Mesothelial cell of epicardium (in vitro differentiated cells): Measurements from ENCODE around the gene DMGDH. TPM values are rescaled to one million over a fixed set of nuclear protein-coding genes. Genes with fewer than 3 reads are reported as not detected.
A peak's percentile ranks its signal among the peaks of the same experiment; 100 is the strongest.

Experiments
- DNase-seq, 2 experiments: peaks; one replicate each; pipeline ENCODE4 v3.0.0; 2021; ENCODE audit warnings: low spot score in 2 of 2; ENCODE audit not compliant: unreplicated experiment in 2 of 2
- H3K27ac Mint-ChIP-seq: 2 replicates; pipeline ENCODE4 v1.8.0; 2021; ENCODE audit warnings: mixed read lengths
- H3K27me3 Mint-ChIP-seq: 2 replicates; pipeline ENCODE4 v1.8.0; 2021; ENCODE audit warnings: low read depth, mixed read lengths
- H3K36me3 Mint-ChIP-seq: 2 replicates; pipeline ENCODE4 v1.8.0; 2021; ENCODE audit warnings: mixed read lengths
- H3K4me1 Mint-ChIP-seq: 2 replicates; pipeline ENCODE4 v1.8.0; 2021; ENCODE audit warnings: mixed read lengths
- H3K4me3 Mint-ChIP-seq: 2 replicates; pipeline ENCODE4 v1.8.0; 2021; ENCODE audit warnings: mild to moderate bottlenecking, moderate library complexity, mixed read lengths
- H3K9me3 Mint-ChIP-seq: 2 replicates; pipeline ENCODE4 v1.8.0; 2021; ENCODE audit warnings: mixed read lengths
- total RNA-seq: library from RNA; stranded (reverse); gene quantifications from 3 replicates; pipeline ENCODE4 v1.2.1, GENCODE V29; 2021
- TF ChIP-seq, protein P1 (sequence below): fragments of 200-600 bp; sonication (generic); IDR thresholded peaks from one replicate; pipeline ENCODE4 v1.5.0; 2021; ENCODE audit warnings: antibody characterized with exemption; ENCODE audit not compliant: unreplicated experiment

DMGDH gene
- total RNA-seq, 1 donor from 2014 or later, result 1.2 TPM

DNA sequence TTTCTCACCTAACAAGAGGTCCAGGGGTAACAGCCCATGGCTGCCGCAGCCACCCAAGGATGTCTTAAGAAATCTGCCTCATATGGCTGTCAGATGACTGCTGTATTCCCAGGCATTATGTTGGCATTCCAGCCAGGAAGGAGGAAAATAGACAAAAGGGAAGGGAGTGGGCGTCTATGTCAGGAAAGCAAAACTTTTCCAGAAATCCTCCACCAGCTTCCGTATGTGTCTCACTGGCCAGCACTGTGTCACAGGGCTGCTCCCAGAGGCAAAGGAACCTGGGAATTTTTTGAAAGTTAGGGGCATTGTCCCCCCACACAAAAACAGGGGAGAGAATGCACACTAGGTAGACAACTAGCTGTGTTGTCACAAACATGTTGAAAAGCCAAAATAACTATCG is 7.3 kb upstream of the DMGDH start:
- Mint-ChIP-seq H3K36me3 (no peaks in the 10 kb centered on the region), H3K27me3 (no peaks in the 10 kb centered on the region), H3K4me1 (no peaks in the 10 kb centered on the region), H3K4me3 (no peak overlapping the region), H3K27ac (no peak overlapping the region), H3K9me3 (peaks cover 21% of the 10 kb centered on the region)
- no peak for DNase-seq
- TF ChIP-seq, protein P1, sequence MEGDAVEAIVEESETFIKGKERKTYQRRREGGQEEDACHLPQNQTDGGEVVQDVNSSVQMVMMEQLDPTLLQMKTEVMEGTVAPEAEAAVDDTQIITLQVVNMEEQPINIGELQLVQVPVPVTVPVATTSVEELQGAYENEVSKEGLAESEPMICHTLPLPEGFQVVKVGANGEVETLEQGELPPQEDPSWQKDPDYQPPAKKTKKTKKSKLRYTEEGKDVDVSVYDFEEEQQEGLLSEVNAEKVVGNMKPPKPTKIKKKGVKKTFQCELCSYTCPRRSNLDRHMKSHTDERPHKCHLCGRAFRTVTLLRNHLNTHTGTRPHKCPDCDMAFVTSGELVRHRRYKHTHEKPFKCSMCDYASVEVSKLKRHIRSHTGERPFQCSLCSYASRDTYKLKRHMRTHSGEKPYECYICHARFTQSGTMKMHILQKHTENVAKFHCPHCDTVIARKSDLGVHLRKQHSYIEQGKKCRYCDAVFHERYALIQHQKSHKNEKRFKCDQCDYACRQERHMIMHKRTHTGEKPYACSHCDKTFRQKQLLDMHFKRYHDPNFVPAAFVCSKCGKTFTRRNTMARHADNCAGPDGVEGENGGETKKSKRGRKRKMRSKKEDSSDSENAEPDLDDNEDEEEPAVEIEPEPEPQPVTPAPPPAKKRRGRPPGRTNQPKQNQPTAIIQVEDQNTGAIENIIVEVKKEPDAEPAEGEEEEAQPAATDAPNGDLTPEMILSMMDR, result no peak

DNA sequence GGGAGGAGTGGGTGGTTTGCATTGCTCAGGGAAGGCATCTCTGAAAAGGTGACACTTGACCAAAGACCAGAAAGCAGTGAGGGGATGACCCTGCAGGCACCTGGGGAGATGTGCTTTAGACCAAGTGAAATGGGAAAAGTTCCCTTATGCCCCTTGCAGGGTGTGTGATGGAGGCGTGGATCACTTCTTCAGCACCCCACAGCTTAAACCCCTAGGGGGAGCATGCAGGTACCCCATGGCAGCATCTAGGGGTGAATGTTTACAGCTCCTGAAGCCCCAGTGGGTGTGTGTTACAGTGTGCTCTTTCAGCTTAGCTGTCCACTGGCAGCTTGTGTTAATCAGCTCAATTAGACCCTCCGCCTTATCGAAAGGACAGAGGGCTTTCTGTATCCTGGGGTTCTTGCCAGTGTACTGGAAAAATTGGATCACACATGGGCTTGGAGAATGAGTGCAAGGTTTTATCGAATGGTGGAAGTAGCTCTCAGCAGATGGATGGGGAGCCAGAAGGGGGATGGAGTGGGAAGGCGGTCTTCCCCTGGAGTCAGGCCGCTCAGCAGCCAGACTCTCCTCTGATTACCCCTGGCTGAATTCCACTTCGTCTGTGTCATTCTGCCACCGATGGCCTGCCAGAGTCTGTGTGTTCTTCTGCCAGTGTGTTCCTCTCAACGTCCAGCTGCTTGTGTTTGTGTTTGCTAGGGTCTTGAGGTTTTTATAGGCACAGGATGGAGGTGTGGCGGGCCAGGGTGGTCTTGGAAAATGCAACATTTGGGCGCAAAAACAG is 6.4 kb upstream of the DMGDH start:
- Mint-ChIP-seq H3K36me3 (no peaks in the 10 kb centered on the region), H3K4me3 (no peak overlapping the region), H3K27ac (no peak overlapping the region), H3K27me3 (no peaks in the 10 kb centered on the region), H3K4me1 (no peaks in the 10 kb centered on the region), H3K9me3 (peaks cover 21% of the 10 kb centered on the region)
- TF ChIP-seq, protein P1, result no peak
- no peak for DNase-seq

DNA sequence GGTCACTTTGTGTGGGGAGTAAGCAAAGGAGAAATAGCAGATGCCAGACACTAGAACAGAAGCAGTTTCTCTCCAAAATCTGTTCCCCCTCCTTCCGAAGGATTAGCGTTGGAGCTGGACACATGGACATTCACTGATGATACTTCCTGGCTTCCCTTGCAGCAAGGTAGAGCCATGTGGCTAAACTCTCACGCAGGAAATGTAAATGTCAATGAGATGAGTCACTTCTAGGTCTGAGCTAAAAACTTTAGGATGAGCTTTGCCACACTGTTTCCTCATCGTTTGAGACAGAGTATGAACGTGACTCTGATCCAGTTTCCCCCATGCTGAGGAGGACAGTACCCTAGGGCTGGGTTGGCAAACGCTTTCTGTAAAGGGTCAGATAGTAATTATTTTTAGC is 5.2 kb upstream of the DMGDH start:
- no peak for DNase-seq
- TF ChIP-seq, protein P1, result no peak
- no peaks in the 10 kb centered on the region for H3K36me3 Mint-ChIP-seq
- H3K27me3 Mint-ChIP-seq, result no peaks in the 10 kb centered on the region
- H3K4me1 Mint-ChIP-seq, result peaks cover 6% of the 10 kb centered on the region
- H3K9me3 Mint-ChIP-seq, result peaks cover 17% of the 10 kb centered on the region
- H3K27ac Mint-ChIP-seq, result no peak overlapping the region
- H3K4me3 Mint-ChIP-seq, result no peak overlapping the region

DNA sequence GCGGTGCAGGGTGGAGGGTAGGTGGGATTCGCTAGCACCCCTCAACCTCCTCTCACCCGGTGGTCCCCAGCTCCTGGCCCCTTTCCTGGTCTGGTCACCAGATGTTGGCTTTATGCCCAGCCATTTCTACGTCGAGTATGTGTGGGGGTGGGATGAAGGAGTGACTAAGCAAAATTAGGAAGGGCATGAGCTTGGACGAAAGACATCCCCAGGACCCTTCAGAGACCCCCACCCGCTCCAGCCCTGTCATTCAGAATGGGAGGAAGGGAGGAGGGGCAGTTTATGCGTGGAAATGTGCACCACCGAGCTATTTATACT is 835 bp upstream of the DMGDH start:
- Mint-ChIP-seq H3K4me1 (peaks cover 6% of the 10 kb centered on the region), H3K4me3 (no peak overlapping the region), H3K27ac (peak overlapping the region; percentile 75), H3K36me3 (no peaks in the 10 kb centered on the region), H3K9me3 (peaks cover 26% of the 10 kb centered on the region), H3K27me3 (no peaks in the 10 kb centered on the region)
- DNase-seq, result no peak
- TF ChIP-seq, protein P1, result no peak

DNA sequence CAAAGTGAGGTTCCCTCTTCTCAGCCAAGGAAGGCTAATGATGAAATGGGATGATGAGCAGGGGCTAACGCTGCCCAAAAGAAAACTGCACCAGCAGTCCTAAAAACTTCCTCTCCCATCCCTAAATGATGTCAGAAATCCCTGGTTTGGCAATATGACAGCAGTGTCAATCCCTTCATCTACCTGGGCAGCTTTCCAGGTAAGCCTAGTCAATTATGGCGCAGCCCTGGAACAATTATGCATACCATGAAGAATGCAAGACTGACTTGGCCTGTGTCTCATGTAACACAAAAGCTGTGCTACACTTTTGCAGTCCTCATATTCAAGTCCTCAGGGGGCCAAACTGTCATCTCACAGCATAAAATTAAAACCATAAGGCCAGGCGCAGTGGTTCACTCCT is 7.0 kb downstream of the DMGDH start:
- no peak overlapping the region for H3K4me3 Mint-ChIP-seq
- peaks cover 2% of the 10 kb centered on the region for H3K27me3 Mint-ChIP-seq
- H3K4me1 Mint-ChIP-seq, result no peaks in the 10 kb centered on the region
- no peak overlapping the region for H3K27ac Mint-ChIP-seq
- peaks cover 4% of the 10 kb centered on the region for H3K9me3 Mint-ChIP-seq
- H3K36me3 Mint-ChIP-seq, result no peaks in the 10 kb centered on the region
- no peak for DNase-seq
- TF ChIP-seq, protein P1, result no peak

DNA sequence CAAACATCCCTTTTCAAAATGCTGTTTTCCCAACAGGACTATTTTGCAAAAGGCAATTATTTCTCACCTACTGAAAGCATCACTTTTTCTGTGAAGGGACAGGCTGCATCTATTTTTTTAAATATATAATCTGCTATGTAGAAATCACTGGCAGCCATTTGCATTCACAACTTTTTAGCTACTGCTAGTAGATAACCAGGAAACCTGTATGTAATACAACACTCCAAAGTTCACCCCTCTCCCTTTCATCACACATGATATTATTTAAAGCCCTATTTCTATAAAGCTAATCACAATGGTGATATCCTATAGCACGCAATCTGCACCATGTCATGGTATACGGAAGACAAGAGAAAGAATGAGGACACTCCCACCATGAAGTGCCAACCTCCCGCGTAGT is 9.8 kb downstream of the DMGDH start:
- no peaks in the 10 kb centered on the region for H3K4me1 Mint-ChIP-seq
- no peak overlapping the region for H3K27ac Mint-ChIP-seq

More for the DNA sequence above, 9.8 kb downstream of the DMGDH start:
- H3K9me3 Mint-ChIP-seq, result no peaks in the 10 kb centered on the region
- no peak overlapping the region for H3K4me3 Mint-ChIP-seq
- no peak for DNase-seq
- no peaks in the 10 kb centered on the region for H3K36me3 Mint-ChIP-seq
- TF ChIP-seq, protein P1, result no peak
- H3K27me3 Mint-ChIP-seq, result peaks cover 2% of the 10 kb centered on the region
